Stimulated activated CD8-positive, alpha-beta memory T cell treated with anti-CD3 and anti-CD28 coated beads, Interleukin-4, amount 100 ng/mL, for 4 hours (primary cell): ENCODE measurements around the gene TBL1XR1.
"Not testable (repeated sequence)": the region's sequence is repeated elsewhere in the genome, so short reads cannot be mapped to it uniquely, and the experiment has no call there.

Experiments used
- DNase-seq, 2 donors: peaks; one replicate each; pipeline ENCODE4 v3.0.0-alpha.2; 2020; ENCODE audit warnings: low read depth in 2 of 2, low spot score in 1 of 2

The TBL1XR1 gene

GRCh38 chr3:177184602-177185001, 12.7 kb downstream of the TBL1XR1 start:
- not testable (repeated sequence) for DNase-seq

- DNase-seq = no peak
Measured at GRCh38 chr3:177182352-177182751, 14.9 kb downstream of the TBL1XR1 start.

GRCh38 chr3:177181418-177181817, 15.9 kb downstream of the TBL1XR1 start:
- no peak for DNase-seq

- DNase-seq = no peak
Measured at GRCh38 chr3:177180506-177180905, 16.8 kb downstream of the TBL1XR1 start.

- DNase-seq = no peak
Measured at GRCh38 chr3:177179281-177180067, 17.8 kb downstream of the TBL1XR1 start.

GRCh38 chr3:177177749-177178221, 19.5 kb downstream of the TBL1XR1 start:
- DNase-seq = no peak

GRCh38 chr3:177174607-177175170, 22.6 kb downstream of the TBL1XR1 start:
- DNase-seq = no peak

- no peak for DNase-seq
Measured at GRCh38 chr3:177169936-177170722, 27.2 kb downstream of the TBL1XR1 start.

GRCh38 chr3:177168431-177168830, 28.9 kb downstream of the TBL1XR1 start:
- no peak for DNase-seq

GRCh38 chr3:177162742-177163141, 34.5 kb downstream of the TBL1XR1 start:
- no peak for DNase-seq

GRCh38 chr3:177161603-177162002, 35.7 kb downstream of the TBL1XR1 start:
- not testable (repeated sequence) for DNase-seq

- no peak for DNase-seq
Measured at GRCh38 chr3:177158461-177158860, 38.8 kb downstream of the TBL1XR1 start.

- no peak for DNase-seq
Measured at GRCh38 chr3:177157492-177157891, 39.8 kb downstream of the TBL1XR1 start.

GRCh38 chr3:177154733-177155132, 42.5 kb downstream of the TBL1XR1 start:
- no peak for DNase-seq

- DNase-seq = no peak
Measured at GRCh38 chr3:177150970-177151627, 46.2 kb downstream of the TBL1XR1 start.

- no peak for DNase-seq
Measured at GRCh38 chr3:177150218-177150916, 46.9 kb downstream of the TBL1XR1 start.

GRCh38 chr3:177149106-177149505, 48.2 kb downstream of the TBL1XR1 start:
- DNase-seq = no peak

- DNase-seq = no peak
Measured at GRCh38 chr3:177147790-177148189, 49.5 kb downstream of the TBL1XR1 start.

- no peak for DNase-seq
Measured at GRCh38 chr3:177146646-177147045, 50.6 kb downstream of the TBL1XR1 start.

GRCh38 chr3:177145954-177146353, 51.3 kb downstream of the TBL1XR1 start:
- no peak for DNase-seq

- DNase-seq = no peak
Measured at GRCh38 chr3:177145381-177145780, 51.9 kb downstream of the TBL1XR1 start.
